Keratinocyte (primary cell): ENCODE data around the gene KLF1. TPM values are rescaled to one million over a fixed set of nuclear protein-coding genes. Genes with fewer than 3 reads are reported as not detected.
A peak's percentile ranks its signal among the peaks of the same experiment; 100 is the strongest.

Source experiments
- DNase-seq: peaks from one replicate; pipeline ENCODE4 v3.0.0-alpha.2; 2011; ENCODE audit warnings: low read depth, missing footprints, low spot score
- FAIRE-seq: peaks from 2 replicates; lab custom pipeline; 2011; peaks lifted over from hg19 to GRCh38; lab: Jason Lieb, UNC
- H2AFZ ChIP-seq: 2 replicates; pipeline ENCODE4 v1.6.0; 2012; ENCODE audit warnings: low read length, control low read depth, inconsistent platforms; ENCODE audit not compliant: control insufficient read depth
- H3K27ac ChIP-seq: 2 replicates; pipeline ENCODE4 v1.5.1; 2011; ENCODE audit warnings: low read length; ENCODE audit not compliant: control insufficient read depth, insufficient read depth
- H3K27me3 ChIP-seq: 3 replicates; pipeline ENCODE4 v1.6.0; 2011; ENCODE audit warnings: low read length; ENCODE audit not compliant: control insufficient read depth, insufficient read depth; ENCODE audit errors: extremely low read depth
- H3K36me3 ChIP-seq, 2 experiments: 2 replicates in 1 of 2; 3 replicates in 1 of 2; pipeline ENCODE4 v1.5.1; 2011; ENCODE audit warnings: low read length in 2 of 2, mild to moderate bottlenecking in 1 of 2; ENCODE audit not compliant: control insufficient read depth in 2 of 2, insufficient read depth in 2 of 2; ENCODE audit errors: extremely low read depth in 1 of 2
- H3K4me1 ChIP-seq: 3 replicates; pipeline ENCODE4 v1.5.1; 2011; ENCODE audit warnings: low read length; ENCODE audit not compliant: control insufficient read depth, insufficient read depth; ENCODE audit errors: extremely low read depth
- H3K4me2 ChIP-seq: 3 replicates; pipeline ENCODE4 v1.6.0; 2011; ENCODE audit warnings: low read depth, low read length; ENCODE audit not compliant: control insufficient read depth, insufficient read depth; ENCODE audit errors: extremely low read depth
- H3K4me3 ChIP-seq, 3 experiments: fragments of 200-600 bp in 1 of 3; sonication (generic) in 1 of 3; 2 replicates in 2 of 3; 3 replicates in 1 of 3; pipeline ENCODE4 v1.5.1; 2011 to 2016; ENCODE audit warnings: low read length in 3 of 3, mild to moderate bottlenecking in 3 of 3, control low read depth in 2 of 3, inconsistent platforms in 1 of 3, low read depth in 1 of 3, mixed read lengths in 1 of 3, mixed run types in 1 of 3, moderate library complexity in 1 of 3; ENCODE audit not compliant: control insufficient read depth in 2 of 3, insufficient read depth in 2 of 3; ENCODE audit errors: extremely low read depth in 1 of 3
- H3K79me2 ChIP-seq: 2 replicates; pipeline ENCODE4 v1.6.0; 2012; ENCODE audit warnings: low read length; ENCODE audit not compliant: control insufficient read depth, insufficient read depth
- H3K9ac ChIP-seq: 3 replicates; pipeline ENCODE4 v1.6.0; 2011; ENCODE audit warnings: low read length; ENCODE audit not compliant: control insufficient read depth, insufficient read depth; ENCODE audit errors: extremely low read depth
- H3K9me1 ChIP-seq: 3 replicates; pipeline ENCODE4 v1.6.0; 2011; ENCODE audit warnings: low read length; ENCODE audit not compliant: control insufficient read depth, insufficient read depth; ENCODE audit errors: extremely low read depth
- H3K9me3 ChIP-seq: 2 replicates; pipeline ENCODE4 v1.5.1; 2012; ENCODE audit warnings: low read depth, low read length; ENCODE audit not compliant: control insufficient read depth
- H4K20me1 ChIP-seq: 3 replicates; pipeline ENCODE4 v1.6.0; 2011; ENCODE audit warnings: low read length; ENCODE audit not compliant: control insufficient read depth, insufficient read depth; ENCODE audit errors: extremely low read depth
- CTCF ChIP-seq, 3 experiments: IDR thresholded peaks in 1 of 3; conservative IDR thresholded peaks in 1 of 3; optimal IDR thresholded peaks in 1 of 3; 2 replicates in 2 of 3; 3 replicates in 1 of 3; pipeline versions ENCODE3 to v1.5.1; 2011; ENCODE audit warnings: low read length in 3 of 3, mild to moderate bottlenecking in 3 of 3, moderate library complexity in 2 of 3, control low read depth in 1 of 3, inconsistent platforms in 1 of 3; ENCODE audit not compliant: insufficient read depth in 2 of 3; ENCODE audit errors: extremely low read depth in 1 of 3
- EZH2 ChIP-seq: IDR thresholded peaks from one replicate; pipeline ENCODE4 v1.6.1; 2012; ENCODE audit warnings: inconsistent platforms, mild to moderate bottlenecking, low read length, moderate library complexity
- dilution Hi-C: fragments of 300-500 bp; cut with MboI; formaldehyde crosslinking; loops from one replicate; pipeline ENCODE4 v1.7.0; 2020; ENCODE audit warnings: low sequenced_read_pairs; ENCODE audit not compliant: extremely low pct_ligation_motif_present
- polyA plus RNA-seq, 5 experiments: library from polyadenylated mRNA; depleted of rRNA in 3 of 5; stranded (reverse) in 3 of 5; stranded (forward) in 1 of 5; unstranded in 1 of 5; fragments of >200 nt; gene quantifications; 1 replicate in 1 of 5; 2 replicates in 3 of 5; 3 replicates in 1 of 5; pipeline versions ENCODE4 v1.2.1 to v1.2.3, GENCODE V29; 2011 to 2012; ENCODE audit warnings: missing spikeins in 2 of 5, low read depth in 1 of 5, low replicate concordance in 1 of 5
- small RNA-seq, 3 experiments: library from RNA; depleted of rRNA; stranded (forward); fragments of <200 nt; gene quantifications; one replicate each; pipeline ENCODE3, GENCODE V24; 2012; ENCODE audit warnings: low read depth in 3 of 3, low replicate concordance in 1 of 3; ENCODE audit not compliant: insufficient read length in 3 of 3

KLF1 gene
- polyA plus RNA-seq, 1 donor (not counting 4 experiments of a cell fraction or from before 2014, with no cell fraction given) = not detected

GRCh38 chr19:12834566-12834943 is 52.4 kb downstream of the KLF1 start, which contains the start of gene RTBDN:
Gene RTBDN (minus strand): TSS chr19:12834579. CDS start chr19:12829979, 4,600 bp downstream.
- no peaks in the 10 kb centered on the region for H3K79me2 ChIP-seq
- FAIRE-seq (no peak), DNase-seq (no peak)
- peak within 1 kb of the TSS; percentile 66 for H3K4me2 ChIP-seq
- dilution Hi-C loops = no loop called here
- H4K20me1 ChIP-seq = no peaks in the 10 kb centered on the region
- no peak within 1 kb of the TSS for H3K27ac ChIP-seq
- no peaks in the 10 kb centered on the region for H3K36me3 ChIP-seq
- no peaks in the 10 kb centered on the region for H3K9me1 ChIP-seq
- H3K4me3 ChIP-seq = peak within 1 kb of the TSS; percentile 18 to 45 (median 40)
- peaks cover 18% of the 10 kb centered on the region for H3K4me1 ChIP-seq
- H3K9me3 ChIP-seq = no peaks in the 10 kb centered on the region
- no peak for TF ChIP-seq CTCF (optimal IDR thresholded peaks at IDR 0.05 in 1 of 3, IDR thresholded peaks at IDR 0.05 in 1 of 3, conservative IDR thresholded peaks at IDR 0.05 in 1 of 3; ENCODE audit: extremely low read depth in 1 of 3, insufficient read depth in 2 of 3, low read length in 3 of 3)
- TF ChIP-seq EZH2 = peak; percentile 96
- H2AFZ ChIP-seq = no peak within 1 kb of the TSS
- no peak within 1 kb of the TSS for H3K9ac ChIP-seq
- H3K27me3 ChIP-seq = peaks cover 63% of the 10 kb centered on the region

Small RNA genes lying within 50 kb of the gene (small RNA-seq; reads per million reads assigned to genes)
- gene MIR5695 (0 reads per million in 3 experiments), gene MIR6794 (0 reads per million in 3 experiments)

Other genes starting within 250 kb of the KLF1 start
- 17.0 to 30.1 TPM (median 21.1 TPM) in 3 replicates for gene MAN2B1, start 220.5 kb downstream of the KLF1 start, polyA plus RNA-seq
- 3.8 to 5.6 TPM (median 5.0 TPM) in 3 replicates for gene WDR83, start 220.4 kb downstream of the KLF1 start, polyA plus RNA-seq
- gene DHPS, start 205.3 kb downstream of the KLF1 start, polyA plus RNA-seq = 36.5 to 45.0 TPM (median 37.2 TPM) in 3 replicates
- not detected in 3 replicates for gene GNG14, start 199.2 kb downstream of the KLF1 start, polyA plus RNA-seq
- gene FBXW9, start 190.6 kb downstream of the KLF1 start, polyA plus RNA-seq = 5.6 to 11.2 TPM (median 8.1 TPM) in 3 replicates
- gene TNPO2, start 163.3 kb downstream of the KLF1 start, polyA plus RNA-seq = 75.3 to 115 TPM (median 105 TPM) in 3 replicates
- gene TRIR, start 152.5 kb downstream of the KLF1 start, polyA plus RNA-seq = 148 to 170 TPM (median 153 TPM) in 3 replicates
- gene GET3, start 149.7 kb downstream of the KLF1 start, polyA plus RNA-seq = 104 to 173 TPM (median 138 TPM) in 3 replicates
- gene BEST2, start 135.4 kb downstream of the KLF1 start, polyA plus RNA-seq = 0.03 TPM in 1 of 3 replicates, not detected in the others
- gene HOOK2, start 111.6 kb downstream of the KLF1 start, polyA plus RNA-seq = 19.0 to 27.4 TPM (median 21.9 TPM) in 3 replicates
- gene JUNB, start 95.7 kb downstream of the KLF1 start, polyA plus RNA-seq = 34.9 to 85.1 TPM (median 40.8 TPM) in 3 replicates
- 119 to 301 TPM (median 154 TPM) in 3 replicates for gene PRDX2, start 85.4 kb downstream of the KLF1 start, polyA plus RNA-seq
- gene THSD8, start 85.1 kb downstream of the KLF1 start, polyA plus RNA-seq = 0.41 to 6.6 TPM (median 2.9 TPM) in 3 replicates
- 12.7 to 32.5 TPM (median 19.7 TPM) in 3 replicates for gene RNASEH2A, start 80.6 kb downstream of the KLF1 start, polyA plus RNA-seq
- gene RTBDN, start 52.6 kb downstream of the KLF1 start, polyA plus RNA-seq = not detected in 3 replicates
- gene MAST1, start 48.7 kb downstream of the KLF1 start, polyA plus RNA-seq = 0.09 to 0.13 TPM (median 0.11 TPM) in 3 replicates
- gene DNASE2, start 5.8 kb downstream of the KLF1 start, polyA plus RNA-seq = 23.5 to 38.3 TPM (median 27.2 TPM) in 3 replicates
- 9.9 to 16.8 TPM (median 11.5 TPM) in 3 replicates for gene GCDH, start 4.0 kb upstream of the KLF1 start, polyA plus RNA-seq
- gene SYCE2, start 32.1 kb upstream of the KLF1 start, polyA plus RNA-seq = 0.07 to 0.10 TPM in 2 of 3 replicates, not detected in the other
- gene FARSA, start 46.5 kb upstream of the KLF1 start, polyA plus RNA-seq = 29.9 to 68.7 TPM (median 30.9 TPM) in 3 replicates
- gene CALR, start 51.4 kb upstream of the KLF1 start, polyA plus RNA-seq = 785 to 1,497 TPM (median 899 TPM) in 3 replicates
- 20.3 to 63.3 TPM (median 23.7 TPM) in 3 replicates for gene RAD23A, start 58.7 kb upstream of the KLF1 start, polyA plus RNA-seq
- gene GADD45GIP1, start 70.0 kb upstream of the KLF1 start, polyA plus RNA-seq = 27.8 to 38.4 TPM (median 35.5 TPM) in 3 replicates
- 0.09 TPM in 1 of 3 replicates, not detected in the others for gene DAND5, start 82.4 kb upstream of the KLF1 start, polyA plus RNA-seq
- gene NFIX, start 108.3 kb upstream of the KLF1 start, polyA plus RNA-seq = 3.1 to 21.4 TPM (median 5.2 TPM) in 3 replicates
- gene LYL1, start 215.7 kb upstream of the KLF1 start, polyA plus RNA-seq = 0.07 to 0.26 TPM (median 0.13 TPM) in 3 replicates
- 30.9 to 44.6 TPM (median 34.5 TPM) in 3 replicates for gene TRMT1, start 229.5 kb upstream of the KLF1 start, polyA plus RNA-seq
- 32.9 to 63.2 TPM (median 56.4 TPM) in 3 replicates for gene NACC1, start 231.1 kb upstream of the KLF1 start, polyA plus RNA-seq